Activated naive CD4-positive, alpha-beta T cell treated with anti-CD3 and anti-CD28 coated beads for 36 hours (primary cell): ENCODE measurements around the gene PDE1C. TPM values are rescaled to one million over a fixed set of nuclear protein-coding genes. Genes with fewer than 3 reads are reported as not detected.

Experiments used
- CTCF ChIA-PET: fragments of 350-600 bp; sonication (Branson Sonifier 250); formaldehyde crosslinking; loops from one replicate; lab custom pipeline; 2021; ENCODE audit warnings: antibody characterized with exemption; lab: Charles Lee
- DNase-seq: peaks from one replicate; pipeline ENCODE4 v3.0.0-alpha.2; 2020
- H3K27ac Mint-ChIP-seq: one replicate; pipeline ENCODE4 v1.8.0; 2021; ENCODE audit warnings: mild to moderate bottlenecking, mixed read lengths
- H3K27me3 Mint-ChIP-seq: one replicate; pipeline ENCODE4 v1.8.0; 2021; ENCODE audit warnings: low read depth, mixed read lengths
- H3K36me3 Mint-ChIP-seq: one replicate; pipeline ENCODE4 v1.8.0; 2021; ENCODE audit warnings: low read depth, mixed read lengths
- H3K4me1 Mint-ChIP-seq: one replicate; pipeline ENCODE4 v1.8.0; 2021; ENCODE audit warnings: low read depth, mixed read lengths
- H3K4me3 Mint-ChIP-seq: one replicate; pipeline ENCODE4 v1.8.0; 2021; ENCODE audit warnings: mild to moderate bottlenecking, moderate library complexity, mixed read lengths
- H3K9me3 Mint-ChIP-seq: one replicate; pipeline ENCODE4 v1.8.0; 2021; ENCODE audit warnings: mixed read lengths
- intact Hi-C: fragments of 100-400 bp; cut with micrococcal nuclease; formaldehyde crosslinking; loops from one replicate; pipeline ENCODE4 v1.15.1; 2023
- total RNA-seq, 2 experiments: library from RNA; stranded (reverse); gene quantifications; one replicate each; pipeline ENCODE4 v1.2.3, GENCODE V29; 2021

Gene PDE1C
- total RNA-seq, 2 experiments from 2014 or later = not detected

- DNase-seq = peak; percentile 6
- Mint-ChIP-seq H3K27me3 (no peaks in the 10 kb centered on the region), H3K36me3 (no peaks in the 10 kb centered on the region), H3K9me3 (no peaks in the 10 kb centered on the region), H3K27ac (no peak overlapping the region), H3K4me3 (no peak overlapping the region), H3K4me1 (no peaks in the 10 kb centered on the region)
- intact Hi-C loops = no loop called here
- CTCF ChIA-PET = interaction anchor here (0.8 to 1.6 kb wide), 2 partner anchors 9 to 33 kb away, joined by 3 read pairs; no protein-coding TSS in a partner anchor
Measured at GRCh38 chr7:31782411-31782991, 287.7 kb downstream of the PDE1C start.

- DNase-seq = no peak
- Mint-ChIP-seq H3K4me1 (no peaks in the 10 kb centered on the region), H3K9me3 (peaks cover 2% of the 10 kb centered on the region), H3K4me3 (no peak overlapping the region), H3K36me3 (no peaks in the 10 kb centered on the region), H3K27ac (no peak overlapping the region), H3K27me3 (peaks cover 3% of the 10 kb centered on the region)
- intact Hi-C loops = no loop called here
- CTCF ChIA-PET = no interaction called here
Measured at GRCh38 chr7:31778296-31778695, 291.9 kb downstream of the PDE1C start.

GRCh38 chr7:31776616-31777015 lies 293.6 kb downstream of the PDE1C start:
- intact Hi-C loops = no loop called here
- no peaks in the 10 kb centered on the region for H3K4me1 Mint-ChIP-seq
- peaks cover 3% of the 10 kb centered on the region for H3K27me3 Mint-ChIP-seq
- H3K27ac Mint-ChIP-seq = no peak overlapping the region
- peaks cover 2% of the 10 kb centered on the region for H3K9me3 Mint-ChIP-seq
- no peaks in the 10 kb centered on the region for H3K36me3 Mint-ChIP-seq
- CTCF ChIA-PET = no interaction called here
- DNase-seq = no peak
- H3K4me3 Mint-ChIP-seq = no peak overlapping the region

GRCh38 chr7:31775556-31775955 lies 294.7 kb downstream of the PDE1C start:
- peaks cover 2% of the 10 kb centered on the region for H3K9me3 Mint-ChIP-seq
- H3K4me3 Mint-ChIP-seq = no peak overlapping the region
- H3K27ac Mint-ChIP-seq = no peak overlapping the region
- CTCF ChIA-PET = no interaction called here
- H3K4me1 Mint-ChIP-seq = no peaks in the 10 kb centered on the region
- no peak for DNase-seq
- peaks cover 3% of the 10 kb centered on the region for H3K27me3 Mint-ChIP-seq
- intact Hi-C loops = no loop called here
- H3K36me3 Mint-ChIP-seq = no peaks in the 10 kb centered on the region

GRCh38 chr7:31772211-31772610 lies 298.0 kb downstream of the PDE1C start:
- Mint-ChIP-seq H3K27ac (no peak overlapping the region), H3K4me3 (no peak overlapping the region), H3K36me3 (no peaks in the 10 kb centered on the region), H3K9me3 (peaks cover 2% of the 10 kb centered on the region), H3K4me1 (no peaks in the 10 kb centered on the region), H3K27me3 (peaks cover 3% of the 10 kb centered on the region)
- CTCF ChIA-PET = interaction anchor here (0.6 kb wide), 2 partner anchors 441 to 619 kb away, joined by 3 read pairs; no protein-coding TSS in a partner anchor
- DNase-seq = no peak
- intact Hi-C loops = no loop called here

GRCh38 chr7:31767686-31768358 lies 302.4 kb downstream of the PDE1C start:
- peaks cover 6% of the 10 kb centered on the region for H3K9me3 Mint-ChIP-seq
- no peaks in the 10 kb centered on the region for H3K4me1 Mint-ChIP-seq
- intact Hi-C loops = no loop called here
- H3K27me3 Mint-ChIP-seq = no peaks in the 10 kb centered on the region
- CTCF ChIA-PET = no interaction called here
- no peak overlapping the region for H3K4me3 Mint-ChIP-seq
- no peak for DNase-seq
- no peaks in the 10 kb centered on the region for H3K36me3 Mint-ChIP-seq
- no peak overlapping the region for H3K27ac Mint-ChIP-seq

- DNase-seq = no peak
- H3K36me3 Mint-ChIP-seq = no peaks in the 10 kb centered on the region
- H3K4me1 Mint-ChIP-seq = no peaks in the 10 kb centered on the region
- H3K4me3 Mint-ChIP-seq = no peak overlapping the region
- CTCF ChIA-PET = no interaction called here
- no peaks in the 10 kb centered on the region for H3K27me3 Mint-ChIP-seq
- peaks cover 8% of the 10 kb centered on the region for H3K9me3 Mint-ChIP-seq
- intact Hi-C loops = no loop called here
- no peak overlapping the region for H3K27ac Mint-ChIP-seq
Measured at GRCh38 chr7:31764462-31764861, 305.7 kb downstream of the PDE1C start.

- H3K36me3 Mint-ChIP-seq = no peaks in the 10 kb centered on the region
- CTCF ChIA-PET = interaction anchor here (0.6 kb wide), 1 partner anchor 16 kb away, joined by 3 read pairs; no protein-coding TSS in a partner anchor
- intact Hi-C loops = no loop called here
- H3K27ac Mint-ChIP-seq = no peak overlapping the region
- peaks cover 8% of the 10 kb centered on the region for H3K9me3 Mint-ChIP-seq
- H3K27me3 Mint-ChIP-seq = no peaks in the 10 kb centered on the region
- H3K4me3 Mint-ChIP-seq = no peak overlapping the region
- no peaks in the 10 kb centered on the region for H3K4me1 Mint-ChIP-seq
- DNase-seq = no peak
Measured at GRCh38 chr7:31763548-31763947, 306.7 kb downstream of the PDE1C start.

GRCh38 chr7:31761646-31762045 lies 308.6 kb downstream of the PDE1C start:
- Mint-ChIP-seq H3K36me3 (no peaks in the 10 kb centered on the region), H3K9me3 (peaks cover 8% of the 10 kb centered on the region), H3K4me1 (no peaks in the 10 kb centered on the region), H3K27me3 (no peaks in the 10 kb centered on the region), H3K27ac (no peak overlapping the region), H3K4me3 (no peak overlapping the region)
- CTCF ChIA-PET = no interaction called here
- intact Hi-C loops = no loop called here
- no peak for DNase-seq

GRCh38 chr7:31758755-31759154 lies 311.5 kb downstream of the PDE1C start:
- no peak overlapping the region for H3K27ac Mint-ChIP-seq

GRCh38 chr7:31751726-31752125 lies 318.5 kb downstream of the PDE1C start:
- DNase-seq = no peak
- no peaks in the 10 kb centered on the region for H3K36me3 Mint-ChIP-seq
- H3K4me1 Mint-ChIP-seq = no peaks in the 10 kb centered on the region
- CTCF ChIA-PET = no interaction called here
- no peak overlapping the region for H3K4me3 Mint-ChIP-seq
- no peak overlapping the region for H3K27ac Mint-ChIP-seq
- no peaks in the 10 kb centered on the region for H3K9me3 Mint-ChIP-seq
- intact Hi-C loops = no loop called here
- H3K27me3 Mint-ChIP-seq = peaks cover 2% of the 10 kb centered on the region

More at GRCh38 chr7:31758755-31759154, 311.5 kb downstream of the PDE1C start:
- no peaks in the 10 kb centered on the region for H3K36me3 Mint-ChIP-seq
- no peak overlapping the region for H3K4me3 Mint-ChIP-seq
- CTCF ChIA-PET = no interaction called here
- intact Hi-C loops = no loop called here
- DNase-seq = no peak
- peaks cover 6% of the 10 kb centered on the region for H3K9me3 Mint-ChIP-seq
- no peaks in the 10 kb centered on the region for H3K4me1 Mint-ChIP-seq
- no peaks in the 10 kb centered on the region for H3K27me3 Mint-ChIP-seq

GRCh38 chr7:31748084-31748483 lies 322.1 kb downstream of the PDE1C start:
- no peak overlapping the region for H3K4me3 Mint-ChIP-seq
- peaks cover 10% of the 10 kb centered on the region for H3K27me3 Mint-ChIP-seq
- CTCF ChIA-PET = interaction anchor here (0.6 to 0.7 kb wide), 2 partner anchors 15 to 854 kb away, joined by 3 read pairs; no protein-coding TSS in a partner anchor
- no peak overlapping the region for H3K27ac Mint-ChIP-seq
- H3K4me1 Mint-ChIP-seq = no peaks in the 10 kb centered on the region
- intact Hi-C loops = no loop called here
- no peak for DNase-seq
- H3K9me3 Mint-ChIP-seq = no peaks in the 10 kb centered on the region
- no peaks in the 10 kb centered on the region for H3K36me3 Mint-ChIP-seq

GRCh38 chr7:31747553-31747952 lies 322.7 kb downstream of the PDE1C start:
- intact Hi-C loops = no loop called here
- CTCF ChIA-PET = interaction anchor here (0.6 to 0.7 kb wide), 2 partner anchors 16 to 855 kb away, joined by 3 read pairs; no protein-coding TSS in a partner anchor
- DNase-seq = no peak
- no peaks in the 10 kb centered on the region for H3K36me3 Mint-ChIP-seq
- H3K4me3 Mint-ChIP-seq = no peak overlapping the region
- H3K9me3 Mint-ChIP-seq = no peaks in the 10 kb centered on the region
- H3K27ac Mint-ChIP-seq = no peak overlapping the region
- H3K27me3 Mint-ChIP-seq = peaks cover 15% of the 10 kb centered on the region
- H3K4me1 Mint-ChIP-seq = no peaks in the 10 kb centered on the region
